Common myeloid progenitor, CD34-positive (primary cell): ENCODE results near the gene ABO.

Experiments
- CTCF ChIA-PET: fragments of 350-600 bp; sonication (Branson Sonifier 250); formaldehyde crosslinking; loops from one replicate; lab custom pipeline; 2021; ENCODE audit warnings: antibody characterized with exemption; lab: Charles Lee
- POLR2A ChIA-PET: fragments of 350-600 bp; sonication (Branson Sonifier 250); formaldehyde crosslinking; loops from one replicate; lab custom pipeline; 2021; ENCODE audit warnings: antibody characterized with exemption; lab: Charles Lee
- DNase-seq, 3 donors: peaks; one replicate each; pipeline versions ENCODE4 v3.0.0 to v3.0.0-alpha.2; 2013
- H3K27ac ChIP-seq, 2 experiments: 1 replicate in 1 of 2; 2 replicates in 1 of 2; pipeline ENCODE4 v1.7.0; 2013; ENCODE audit warnings: inconsistent platforms in 2 of 2, low read length in 2 of 2, mild to moderate bottlenecking in 2 of 2, low read depth in 1 of 2, moderate library complexity in 1 of 2; ENCODE audit not compliant: severe bottlenecking in 2 of 2, insufficient read depth in 1 of 2, poor library complexity in 1 of 2
- H3K27me3 ChIP-seq, 5 experiments: replicated peaks in 2 of 5; 1 replicate in 3 of 5; 2 replicates in 2 of 5; pipeline versions ENCODE4 v1.6.1 to v1.7.0; 2013; ENCODE audit warnings: low read length in 4 of 5, mild to moderate bottlenecking in 2 of 5, moderate library complexity in 2 of 5, inconsistent platforms in 1 of 5; ENCODE audit not compliant: insufficient read depth in 5 of 5, control insufficient read depth in 4 of 5
- H3K36me3 ChIP-seq, 4 experiments: 1 replicate in 2 of 4; 2 replicates in 2 of 4; pipeline versions ENCODE4 v1.6.1 to v1.7.0; 2013; ENCODE audit warnings: low read length in 3 of 4, control low read depth in 1 of 4, mild to moderate bottlenecking in 1 of 4; ENCODE audit not compliant: control insufficient read depth in 4 of 4, insufficient read depth in 4 of 4
- H3K4me1 ChIP-seq, 4 experiments: 1 replicate in 3 of 4; 2 replicates in 1 of 4; pipeline versions ENCODE4 v1.6.1 to v1.7.1; 2013; ENCODE audit warnings: low read length in 3 of 4, mild to moderate bottlenecking in 3 of 4, control low read depth in 1 of 4, inconsistent platforms in 1 of 4, moderate library complexity in 1 of 4; ENCODE audit not compliant: control insufficient read depth in 4 of 4, insufficient read depth in 4 of 4; ENCODE audit errors: control extremely low read depth in 1 of 4
- H3K4me3 ChIP-seq, 7 experiments: 1 replicate in 4 of 7; 2 replicates in 3 of 7; pipeline versions ENCODE4 v1.5.1 to v1.7.0; 2013; ENCODE audit warnings: mild to moderate bottlenecking in 7 of 7, low read length in 6 of 7, moderate library complexity in 6 of 7, inconsistent platforms in 2 of 7, low read depth in 2 of 7, control low read depth in 1 of 7; ENCODE audit not compliant: insufficient read depth in 4 of 7, control insufficient read depth in 1 of 7; ENCODE audit errors: extremely low read depth in 1 of 7
- H3K9me3 ChIP-seq, 5 experiments: 1 replicate in 4 of 5; 2 replicates in 1 of 5; pipeline versions ENCODE4 v1.6.1 to v1.7.1; 2013; ENCODE audit warnings: low read length in 4 of 5, mild to moderate bottlenecking in 2 of 5, inconsistent platforms in 1 of 5, low read depth in 1 of 5, moderate library complexity in 1 of 5; ENCODE audit not compliant: control insufficient read depth in 4 of 5, insufficient read depth in 2 of 5; ENCODE audit errors: control extremely low read depth in 1 of 5
- WGBS: methylation state at CpG from one replicate; pipeline ENCODE4 v1.1.5; 2013; ENCODE audit not compliant: insufficient coverage; 5-methylcytosine and 5-hydroxymethylcytosine counted together

ABO gene

GRCh38 chr9:133280392-133280791 lies 5.4 kb upstream of the ABO start:
- CTCF ChIA-PET = interaction anchor here (1.4 kb wide), 1 partner anchor 91 kb away, joined by 3 read pairs; no protein-coding TSS in a partner anchor
- Histone ChIP-seq H3K4me3 (no peak overlapping the region), H3K4me1 (peaks cover 0 to 15% (median 0%) of the 10 kb centered on the region in 4 experiments), H3K9me3 (peaks cover 0 to 16% (median 3%) of the 10 kb centered on the region in 5 experiments), H3K36me3 (no peaks in the 10 kb centered on the region), H3K27me3 (no peaks in the 10 kb centered on the region), H3K27ac (no peak overlapping the region)
- POLR2A ChIA-PET = no interaction called here
- DNase-seq = no peak
- 100% methylated on average over 2 of the region's 5 CpGs for WGBS

- POLR2A ChIA-PET = no interaction called here
- H3K4me1 ChIP-seq = peaks cover 0 to 29% (median 6%) of the 10 kb centered on the region in 4 experiments
- H3K9me3 ChIP-seq = peaks cover 0 to 16% (median 3%) of the 10 kb centered on the region in 5 experiments
- CTCF ChIA-PET = interaction anchor here (0.9 to 1.4 kb wide), 4 partner anchors 9 to 89 kb away, joined by 3 read pairs; no protein-coding TSS in a partner anchor
- no peak overlapping the region for H3K4me3 ChIP-seq
- no peaks in the 10 kb centered on the region for H3K36me3 ChIP-seq
- H3K27ac ChIP-seq = no peak overlapping the region
- peaks cover 0 to 5% (median 0%) of the 10 kb centered on the region in 5 experiments for H3K27me3 ChIP-seq
- WGBS = 89% methylated on average over 11 of the region's 12 CpGs
- DNase-seq = no peak
Measured at GRCh38 chr9:133278161-133279114, 3.4 kb upstream of the ABO start.

GRCh38 chr9:133277467-133277866 lies 2.5 kb upstream of the ABO start:
- ChIA-PET CTCF (no interaction called here), POLR2A (no interaction called here)
- H3K27ac ChIP-seq = no peak overlapping the region
- no peak overlapping the region for H3K4me3 ChIP-seq
- H3K36me3 ChIP-seq = no peaks in the 10 kb centered on the region
- peaks cover 0 to 16% (median 3%) of the 10 kb centered on the region in 5 experiments for H3K9me3 ChIP-seq
- peaks cover 0 to 5% (median 0%) of the 10 kb centered on the region in 5 experiments for H3K27me3 ChIP-seq
- H3K4me1 ChIP-seq = peaks cover 0 to 34% (median 11%) of the 10 kb centered on the region in 4 experiments
- WGBS = 100% methylated on average over 4 of the region's 4 CpGs
- no peak for DNase-seq

- 85% methylated on average over 9 of the region's 9 CpGs for WGBS
- CTCF ChIA-PET = interaction anchor here (1.1 kb wide), 1 partner anchor 89 kb away, joined by 3 read pairs; no protein-coding TSS in a partner anchor
- Histone ChIP-seq H3K9me3 (peaks cover 0 to 16% (median 3%) of the 10 kb centered on the region in 5 experiments), H3K27ac (no peak overlapping the region), H3K36me3 (no peaks in the 10 kb centered on the region), H3K27me3 (peaks cover 0 to 5% (median 0%) of the 10 kb centered on the region in 5 experiments), H3K4me3 (no peak overlapping the region), H3K4me1 (peaks cover 3 to 35% (median 15%) of the 10 kb centered on the region in 4 experiments)
- no peak for DNase-seq
- POLR2A ChIA-PET = no interaction called here
Measured at GRCh38 chr9:133276923-133277322, 1.9 kb upstream of the ABO start.

- Histone ChIP-seq H3K27ac (peak overlapping the region; percentile 50 to 75), H3K36me3 (no peaks in the 10 kb centered on the region), H3K4me3 (peak overlapping the region; percentile 44 to 83 (median 64)), H3K9me3 (peaks cover 0 to 16% (median 3%) of the 10 kb centered on the region in 5 experiments), H3K27me3 (peaks cover 0 to 5% (median 0%) of the 10 kb centered on the region in 5 experiments), H3K4me1 (peaks cover 4 to 41% (median 21%) of the 10 kb centered on the region in 4 experiments)
- POLR2A ChIA-PET = no interaction called here
- CTCF ChIA-PET = interaction anchor here (0.6 to 1.3 kb wide), 5 partner anchors 30 to 254 kb away, joined by 3 to 6 read pairs (median 3); no protein-coding TSS in a partner anchor
- DNase-seq = no peak
- 50% methylated on average over 23 of the region's 33 CpGs for WGBS
Measured at GRCh38 chr9:133276001-133276884, 1.2 kb upstream of the ABO start.

DNA sequence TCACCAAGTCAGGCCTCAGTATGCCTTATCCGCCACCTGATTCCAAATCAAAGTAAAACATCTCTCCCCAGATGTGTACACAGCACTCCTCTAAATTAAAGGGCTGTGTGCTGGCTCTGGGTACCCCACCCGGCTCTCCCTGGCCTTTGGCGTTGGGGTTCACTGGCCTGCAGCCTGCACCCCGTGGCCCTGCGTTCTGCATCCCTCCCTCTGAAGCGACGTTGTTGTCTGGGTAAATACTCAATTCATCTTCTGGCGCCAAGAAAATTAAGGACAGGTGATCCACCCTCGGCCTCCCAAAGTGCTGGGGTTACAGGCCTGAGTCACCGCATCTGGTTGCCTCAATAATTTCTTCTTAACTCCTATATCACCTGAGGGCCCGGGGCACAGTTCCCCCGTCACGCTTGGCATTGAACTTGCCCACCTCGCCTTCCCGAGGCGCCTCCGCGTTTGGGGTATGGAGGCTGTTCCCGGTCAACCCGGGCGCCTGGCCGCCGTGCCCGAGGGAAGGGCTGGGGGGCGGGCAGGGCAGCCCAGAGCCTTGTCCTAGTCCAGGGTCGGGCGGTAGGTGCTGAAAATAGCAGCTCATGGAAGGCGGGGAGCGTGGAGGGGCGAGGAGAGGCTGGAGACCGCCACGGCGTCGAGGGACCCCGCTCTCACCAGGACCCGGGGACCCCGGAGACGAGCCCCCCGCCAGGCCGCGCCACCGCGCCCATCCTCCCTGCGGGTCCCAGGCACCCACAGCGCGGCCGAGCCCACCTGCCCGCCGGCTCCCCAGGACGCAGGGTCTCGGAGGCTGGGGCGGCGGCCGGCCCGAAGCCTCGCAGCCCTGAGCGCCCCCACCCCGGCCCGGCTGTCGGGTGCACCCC lies 531 bp downstream of the ABO start:
- Histone ChIP-seq H3K36me3 (peaks cover 0 to 3% (median under 1%) of the 10 kb centered on the region in 4 experiments), H3K9me3 (peaks cover 0 to 16% (median 3%) of the 10 kb centered on the region in 5 experiments), H3K4me3 (peak overlapping the region; percentile 44 to 83 (median 64)), H3K4me1 (peaks cover 4 to 55% (median 27%) of the 10 kb centered on the region in 4 experiments), H3K27ac (peak overlapping the region; percentile 52 to 75), H3K27me3 (peaks cover 0 to 5% (median 0%) of the 10 kb centered on the region in 5 experiments)
- CTCF ChIA-PET = interaction anchor here (2.5 kb wide), 1 partner anchor 87 kb away, joined by 24 read pairs; no protein-coding TSS in a partner anchor
- POLR2A ChIA-PET = no interaction called here
- DNase-seq = peak in 1 of 3 donors; percentile 55
- WGBS = 11% methylated on average over 48 of the region's 60 CpGs
